ENCODE measurements around the gene HIKESHI. TPM values are rescaled to one million over a fixed set of nuclear protein-coding genes. Genes with fewer than 3 reads are reported as not detected.

The HIKESHI gene
- total RNA-seq, 1 donor from 2014 or later: 48.1 TPM

- Histone ChIP-seq H3K4me3 (no peak overlapping the region), H3K4me1 (no peaks in the 10 kb centered on the region), H3K36me3 (no peaks in the 10 kb centered on the region), H3K27me3 (ENCODE audit: low read depth) (no peaks in the 10 kb centered on the region), H3K27ac (replicated peaks) (no peak overlapping the region), H3K9me3 (replicated peaks) (no peaks in the 10 kb centered on the region)
- DNase-seq: no peak
- intact Hi-C loops (cut with micrococcal nuclease): no loop called here
- TF ChIP-seq CTCF (IDR thresholded peaks at IDR 0.05; ENCODE audit: borderline replicate concordance): no peak
Observed at GRCh38 chr11:86386283-86386682, 84.2 kb downstream of the HIKESHI start.

DNA sequence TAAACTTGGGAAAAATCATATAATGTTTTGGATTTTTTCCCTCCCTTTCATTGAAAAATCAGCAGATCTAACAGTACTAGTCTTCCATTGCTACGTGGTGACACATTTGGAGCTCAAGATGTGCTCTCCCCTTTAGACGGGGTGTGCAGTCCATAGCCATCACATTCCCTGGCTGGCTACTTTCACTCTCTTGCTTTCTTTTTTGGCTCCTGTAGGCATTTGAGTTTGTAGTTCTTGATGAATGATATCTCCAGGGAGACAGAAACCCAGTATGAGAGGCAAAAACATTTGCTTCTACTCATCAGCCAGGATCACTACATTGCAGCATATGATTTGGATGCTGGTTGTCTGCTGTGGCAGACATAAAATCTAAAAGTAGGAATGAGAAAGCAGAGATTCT lies 84.7 kb downstream of the HIKESHI start:
- H3K9me3 ChIP-seq (replicated peaks): no peaks in the 10 kb centered on the region
- no peak for TF ChIP-seq CTCF (IDR thresholded peaks at IDR 0.05; ENCODE audit: borderline replicate concordance)
- no peak overlapping the region for H3K4me3 ChIP-seq
- H3K27ac ChIP-seq (replicated peaks): no peak overlapping the region
- H3K4me1 ChIP-seq: no peaks in the 10 kb centered on the region
- DNase-seq: no peak
- no peaks in the 10 kb centered on the region for H3K27me3 ChIP-seq (ENCODE audit: low read depth)
- H3K36me3 ChIP-seq: no peaks in the 10 kb centered on the region
- intact Hi-C loops (cut with micrococcal nuclease): no loop called here

DNA sequence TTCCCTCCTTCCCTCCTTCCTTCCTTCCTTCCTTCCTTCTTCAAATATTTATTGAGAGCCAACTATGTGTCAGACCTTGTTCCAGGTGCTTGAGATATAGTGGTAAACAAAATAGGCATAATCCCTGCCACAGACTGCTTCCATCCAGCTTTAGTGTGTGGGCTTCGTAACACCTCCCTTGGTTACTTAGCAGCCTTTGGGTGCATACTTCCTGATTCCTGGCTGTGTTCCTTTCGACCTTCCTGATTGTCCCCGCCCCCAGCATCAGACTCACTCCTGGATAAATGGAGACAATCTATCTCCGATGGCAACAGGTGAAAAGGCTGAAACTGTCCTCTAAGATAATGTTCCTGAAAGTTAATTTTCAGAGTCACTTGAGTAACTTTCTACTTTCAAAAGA lies 86.2 kb downstream of the HIKESHI start:
- no peak overlapping the region for H3K27ac ChIP-seq (replicated peaks)
- no peak overlapping the region for H3K4me3 ChIP-seq
- H3K27me3 ChIP-seq (ENCODE audit: low read depth): no peaks in the 10 kb centered on the region
- intact Hi-C loops (cut with micrococcal nuclease): no loop called here
- H3K4me1 ChIP-seq: no peaks in the 10 kb centered on the region
- no peak for TF ChIP-seq CTCF (IDR thresholded peaks at IDR 0.05; ENCODE audit: borderline replicate concordance)
- no peak for DNase-seq
- no peaks in the 10 kb centered on the region for H3K9me3 ChIP-seq (replicated peaks)
- H3K36me3 ChIP-seq: no peaks in the 10 kb centered on the region

- Histone ChIP-seq H3K4me3 (no peak overlapping the region), H3K27me3 (ENCODE audit: low read depth) (no peaks in the 10 kb centered on the region), H3K4me1 (no peaks in the 10 kb centered on the region), H3K27ac (replicated peaks) (no peak overlapping the region), H3K9me3 (replicated peaks) (no peaks in the 10 kb centered on the region), H3K36me3 (no peaks in the 10 kb centered on the region)
- TF ChIP-seq CTCF (IDR thresholded peaks at IDR 0.05; ENCODE audit: borderline replicate concordance): no peak
- no peak for DNase-seq
- intact Hi-C loops (cut with micrococcal nuclease): no loop called here
Observed at GRCh38 chr11:86390487-86390886, 88.4 kb downstream of the HIKESHI start.

DNA sequence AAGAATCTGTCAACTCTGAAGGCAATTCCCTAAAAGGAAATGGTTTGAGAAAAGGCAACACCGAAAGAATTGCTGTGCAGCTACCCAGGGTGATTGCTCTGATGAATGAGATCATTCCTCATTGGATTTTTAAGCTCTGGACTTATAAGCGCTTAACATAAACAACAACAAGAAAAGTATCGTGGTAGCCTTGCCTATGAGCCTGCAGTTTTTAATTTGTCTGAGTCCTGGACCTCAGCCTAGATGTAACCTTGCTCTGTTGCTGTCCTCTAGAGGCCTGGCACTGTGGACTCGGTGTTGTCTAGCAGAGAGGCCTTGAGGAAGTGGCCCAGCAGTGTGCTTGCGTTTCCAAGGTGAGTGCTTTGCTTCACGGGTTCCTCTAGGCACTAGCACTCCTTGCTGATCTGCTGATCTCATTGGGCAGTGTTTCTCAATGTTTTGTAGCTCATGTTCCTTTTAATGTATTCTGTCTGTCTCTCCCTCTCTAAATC lies 93.1 kb downstream of the HIKESHI start:
- Histone ChIP-seq H3K36me3 (no peaks in the 10 kb centered on the region), H3K4me3 (no peak overlapping the region), H3K27ac (replicated peaks) (no peak overlapping the region), H3K4me1 (no peaks in the 10 kb centered on the region), H3K27me3 (ENCODE audit: low read depth) (no peaks in the 10 kb centered on the region), H3K9me3 (replicated peaks) (no peaks in the 10 kb centered on the region)
- no peak for DNase-seq
- TF ChIP-seq CTCF (IDR thresholded peaks at IDR 0.05; ENCODE audit: borderline replicate concordance): no peak
- intact Hi-C loops (cut with micrococcal nuclease): no loop called here

Other genes with a start within 250 kb of the HIKESHI start
- 133 TPM for gene PICALM, start 233.2 kb upstream of the HIKESHI start, total RNA-seq
- 13.1 TPM for gene EED, start 57.5 kb upstream of the HIKESHI start, total RNA-seq
- 0.71 TPM for gene CCDC81, start 72.6 kb downstream of the HIKESHI start, total RNA-seq

All from left ventricle myocardium inferior (tissue), 1 donor.